DND-41 (cell line): ENCODE measurements around the gene CHAD.

ENCODE experiments used
- ATAC-seq: fragments of 200-7000 bp; cut with Tn5 transposase; 3 replicates; pipeline ENCODE4 v1.9.1; 2021; ENCODE audit warnings: low read depth; ENCODE audit not compliant: insufficient read depth
- DNase-seq: peaks from one replicate; pipeline ENCODE4 v3.0.0-alpha.2; 2020
- H2AFZ ChIP-seq: 2 replicates; pipeline ENCODE4 v1.6.0; 2012; ENCODE audit warnings: low read depth, low read length
- H3K27ac ChIP-seq: 2 replicates; pipeline ENCODE4 v1.5.1; 2012; ENCODE audit warnings: low read length, inconsistent platforms
- H3K27me3 ChIP-seq: fragments of 200-600 bp; sonication (generic); 2 replicates; pipeline ENCODE4 v1.6.0; 2012; ENCODE audit warnings: low read length, mild to moderate bottlenecking, inconsistent platforms; ENCODE audit not compliant: insufficient read depth, poor library complexity
- H3K36me3 ChIP-seq: 2 replicates; pipeline ENCODE4 v1.5.1; 2012; ENCODE audit warnings: low read length, inconsistent platforms; ENCODE audit not compliant: insufficient read depth
- H3K4me1 ChIP-seq: 2 replicates; pipeline ENCODE4 v1.5.1; 2012; ENCODE audit warnings: mild to moderate bottlenecking, low read length; ENCODE audit not compliant: insufficient read depth
- H3K4me2 ChIP-seq: 2 replicates; pipeline ENCODE4 v1.6.0; 2012; ENCODE audit warnings: mild to moderate bottlenecking, moderate library complexity, low read length, inconsistent platforms; ENCODE audit not compliant: insufficient read depth
- H3K4me3 ChIP-seq, 2 experiments: fragments of 200-600 bp in 1 of 2; shearing (Covaris generic) in 1 of 2; 2 replicates each; pipeline ENCODE4 v1.5.1; 2012 to 2016; ENCODE audit warnings: inconsistent platforms in 2 of 2, low read length in 2 of 2, mild to moderate bottlenecking in 2 of 2, low read depth in 1 of 2, moderate library complexity in 1 of 2
- H3K79me2 ChIP-seq: 2 replicates; pipeline ENCODE4 v1.6.0; 2012; ENCODE audit warnings: low read length, inconsistent platforms; ENCODE audit not compliant: insufficient read depth
- H3K9ac ChIP-seq: 2 replicates; pipeline ENCODE4 v1.6.0; 2012; ENCODE audit warnings: low read depth, mild to moderate bottlenecking, inconsistent platforms, low read length, moderate library complexity
- H3K9me3 ChIP-seq: 2 replicates; pipeline ENCODE4 v1.5.1; 2012; ENCODE audit warnings: low read length, moderate library complexity, mild to moderate bottlenecking, inconsistent platforms; ENCODE audit not compliant: insufficient read depth, severe bottlenecking
- H4K20me1 ChIP-seq: 2 replicates; pipeline ENCODE4 v1.6.0; 2012; ENCODE audit warnings: low read length; ENCODE audit not compliant: insufficient read depth
- CTCF ChIP-seq: IDR thresholded peaks from 2 replicates; pipeline ENCODE4 v1.5.1; 2012; ENCODE audit warnings: borderline replicate concordance, low read length, moderate library complexity, mild to moderate bottlenecking; ENCODE audit not compliant: poor library complexity, severe bottlenecking; ENCODE audit errors: extremely low read depth
- EZH2 ChIP-seq: IDR thresholded peaks from 3 replicates; pipeline ENCODE4 v1.6.1; 2012; ENCODE audit warnings: borderline replicate concordance, low read depth, mild to moderate bottlenecking, moderate library complexity, low read length, inconsistent platforms; ENCODE audit not compliant: severe bottlenecking

CHAD gene

GRCh38 chr17:50440172-50440837 is 28.4 kb downstream of the CHAD start:
- Histone ChIP-seq H3K4me3 (no peak overlapping the region), H4K20me1 (peaks cover 9% of the 10 kb centered on the region; the same call in 1 of the 2 replicates), H3K79me2 (peaks cover 10% of the 10 kb centered on the region; the same call in 1 of the 2 replicates), H3K36me3 (peaks cover 15% of the 10 kb centered on the region; the same call in 1 of the 2 replicates), H3K9me3 (no peaks in the 10 kb centered on the region), H3K9ac (no peak overlapping the region), H2AFZ (no peak overlapping the region), H3K4me1 (no peaks in the 10 kb centered on the region), H3K27ac (no peak overlapping the region), H3K27me3 (no peaks in the 10 kb centered on the region), H3K4me2 (no peak overlapping the region)
- TF ChIP-seq CTCF, result no peak
- no peak for TF ChIP-seq EZH2
- DNase-seq (no peak), ATAC-seq (no peak)

DNA sequence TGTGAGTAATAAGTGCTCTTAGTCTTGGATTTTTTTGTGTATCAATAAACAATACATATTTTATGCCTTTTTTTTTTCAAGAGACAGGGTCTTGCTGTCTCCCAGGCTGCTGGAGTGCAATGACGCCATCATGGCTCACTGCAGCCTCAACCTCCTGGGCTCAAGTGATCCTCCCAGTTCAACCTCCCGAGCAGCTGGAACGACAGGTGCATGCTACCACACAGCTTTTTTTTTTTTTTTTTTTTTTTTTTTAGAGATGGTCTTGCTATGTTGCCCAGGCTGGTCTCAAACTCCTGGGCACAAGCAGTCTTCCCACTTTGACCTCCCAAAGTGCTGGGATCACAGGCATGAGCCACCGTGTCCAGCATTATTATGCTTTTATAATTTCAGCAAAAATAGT is 29.7 kb downstream of the CHAD start:
- Histone ChIP-seq H3K4me1 (no peaks in the 10 kb centered on the region), H3K9ac (no peak overlapping the region), H3K9me3 (no peaks in the 10 kb centered on the region), H3K27me3 (no peaks in the 10 kb centered on the region), H3K4me2 (no peak overlapping the region), H3K79me2 (peaks cover 10% of the 10 kb centered on the region; the same call in 1 of the 2 replicates), H3K36me3 (peaks cover 15% of the 10 kb centered on the region; the same call in 1 of the 2 replicates), H3K27ac (no peak overlapping the region), H2AFZ (no peak overlapping the region), H3K4me3 (no peak overlapping the region), H4K20me1 (peaks cover 9% of the 10 kb centered on the region; the same call in 1 of the 2 replicates)
- DNase-seq (no peak), ATAC-seq (no peak)
- TF ChIP-seq CTCF (no peak), EZH2 (no peak)

DNA sequence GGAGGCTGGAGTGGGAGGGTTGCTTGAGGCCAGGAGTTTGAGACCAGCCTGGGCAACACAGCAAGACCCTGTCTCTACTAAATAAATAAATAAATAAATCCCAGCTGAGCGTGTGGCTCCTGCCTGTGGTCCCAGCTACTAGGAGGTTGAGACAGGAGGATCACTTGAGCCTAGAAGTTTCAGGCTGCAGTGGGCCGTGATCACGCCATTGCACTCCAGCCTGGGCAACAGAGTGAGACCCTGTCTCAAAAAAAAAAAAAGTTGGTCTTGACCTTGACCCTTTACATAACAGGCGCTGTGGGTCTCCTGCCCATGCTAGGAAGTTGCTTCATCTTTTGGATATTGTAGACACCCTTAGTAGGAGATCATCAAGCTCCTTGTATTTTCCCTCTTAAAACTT is 31.3 kb downstream of the CHAD start:
- no peak overlapping the region for H2AFZ ChIP-seq
- H3K4me3 ChIP-seq, result no peak overlapping the region
- TF ChIP-seq CTCF (no peak), EZH2 (no peak)

More for the DNA sequence above, 31.3 kb downstream of the CHAD start:
- H3K27me3 ChIP-seq, result no peaks in the 10 kb centered on the region
- peaks cover 13% of the 10 kb centered on the region; the same call in 1 of the 2 replicates for H4K20me1 ChIP-seq
- H3K79me2 ChIP-seq, result peaks cover 12% of the 10 kb centered on the region; the same call in 1 of the 2 replicates
- H3K9ac ChIP-seq, result no peak overlapping the region
- H3K9me3 ChIP-seq, result no peaks in the 10 kb centered on the region
- no peak overlapping the region for H3K4me2 ChIP-seq
- ATAC-seq (no peak), DNase-seq (no peak)
- no peak overlapping the region for H3K27ac ChIP-seq
- no peaks in the 10 kb centered on the region for H3K4me1 ChIP-seq
- peaks cover 15% of the 10 kb centered on the region; the same call in 1 of the 2 replicates for H3K36me3 ChIP-seq
